Measurements from ENCODE around the gene TGOLN2. TPM values are rescaled to one million over a fixed set of nuclear protein-coding genes. Genes with fewer than 3 reads are reported as not detected.
A peak's percentile ranks its signal among the peaks of the same experiment; 100 is the strongest.

Gene TGOLN2
- total and polyA plus RNA-seq, 2 of the 13 experiments (the other 11 are each of a cell fraction or from before 2014, with no cell fraction given): 99.6 to 155 TPM

DNA sequence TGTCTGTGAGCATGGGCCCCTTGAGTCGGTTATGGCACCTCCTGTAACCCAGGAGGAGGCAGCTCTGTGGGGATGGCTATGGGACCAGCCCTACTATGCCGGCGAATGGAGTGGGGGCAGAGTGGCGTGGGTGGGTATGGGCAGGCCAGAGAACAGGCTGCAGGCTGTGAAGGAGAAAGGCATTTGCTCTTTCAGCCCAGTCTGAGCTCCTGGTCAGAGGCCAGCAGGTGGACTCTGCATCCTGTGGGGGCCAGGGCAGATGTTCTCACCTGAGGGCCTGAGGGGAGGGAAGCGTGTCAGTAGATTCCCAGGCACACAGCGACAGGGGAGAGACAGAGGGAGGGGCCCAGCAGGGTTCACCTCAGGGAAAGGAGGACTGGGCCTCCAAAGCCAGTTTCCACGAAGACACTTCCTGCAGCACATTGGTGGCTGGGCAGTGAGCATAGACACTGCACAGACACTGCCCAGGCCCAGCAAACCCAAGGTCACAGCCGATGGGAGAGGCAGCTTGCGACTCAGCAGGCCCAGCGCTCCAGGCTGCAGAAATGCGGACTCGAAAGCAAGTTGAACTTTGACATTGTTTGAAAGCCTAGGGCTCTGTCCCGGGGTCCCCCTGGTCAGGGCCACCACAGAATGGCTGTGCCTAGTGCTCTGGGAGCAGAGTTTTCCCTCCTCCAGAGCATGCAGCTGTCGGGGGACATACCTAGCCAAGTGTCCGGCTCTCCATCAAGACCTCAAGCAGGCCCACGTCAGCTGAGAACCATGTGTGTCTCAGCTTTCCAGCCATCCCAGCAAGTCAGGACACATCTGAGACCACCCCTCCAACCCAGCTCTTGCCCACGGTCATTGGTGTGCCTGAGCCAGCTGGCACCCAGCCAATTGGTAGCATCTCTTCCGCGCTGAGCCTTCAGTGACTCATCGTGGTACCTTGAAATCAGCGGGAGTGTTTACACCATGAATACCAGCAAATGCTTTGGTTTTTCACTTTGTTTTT, 53.8 kb downstream of the TGOLN2 start (continued):
- TF ChIP-seq, protein P1, sequence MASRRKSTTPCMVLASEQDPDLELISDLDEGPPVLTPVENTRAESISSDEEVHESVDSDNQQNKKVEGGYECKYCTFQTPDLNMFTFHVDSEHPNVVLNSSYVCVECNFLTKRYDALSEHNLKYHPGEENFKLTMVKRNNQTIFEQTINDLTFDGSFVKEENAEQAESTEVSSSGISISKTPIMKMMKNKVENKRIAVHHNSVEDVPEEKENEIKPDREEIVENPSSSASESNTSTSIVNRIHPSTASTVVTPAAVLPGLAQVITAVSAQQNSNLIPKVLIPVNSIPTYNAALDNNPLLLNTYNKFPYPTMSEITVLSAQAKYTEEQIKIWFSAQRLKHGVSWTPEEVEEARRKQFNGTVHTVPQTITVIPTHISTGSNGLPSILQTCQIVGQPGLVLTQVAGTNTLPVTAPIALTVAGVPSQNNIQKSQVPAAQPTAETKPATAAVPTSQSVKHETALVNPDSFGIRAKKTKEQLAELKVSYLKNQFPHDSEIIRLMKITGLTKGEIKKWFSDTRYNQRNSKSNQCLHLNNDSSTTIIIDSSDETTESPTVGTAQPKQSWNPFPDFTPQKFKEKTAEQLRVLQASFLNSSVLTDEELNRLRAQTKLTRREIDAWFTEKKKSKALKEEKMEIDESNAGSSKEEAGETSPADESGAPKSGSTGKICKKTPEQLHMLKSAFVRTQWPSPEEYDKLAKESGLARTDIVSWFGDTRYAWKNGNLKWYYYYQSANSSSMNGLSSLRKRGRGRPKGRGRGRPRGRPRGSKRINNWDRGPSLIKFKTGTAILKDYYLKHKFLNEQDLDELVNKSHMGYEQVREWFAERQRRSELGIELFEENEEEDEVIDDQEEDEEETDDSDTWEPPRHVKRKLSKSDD (CRISPR knock-in tag; IDR thresholded peaks at IDR 0.05; ENCODE audit: low read depth): no peak
- TF ChIP-seq, protein P2, sequence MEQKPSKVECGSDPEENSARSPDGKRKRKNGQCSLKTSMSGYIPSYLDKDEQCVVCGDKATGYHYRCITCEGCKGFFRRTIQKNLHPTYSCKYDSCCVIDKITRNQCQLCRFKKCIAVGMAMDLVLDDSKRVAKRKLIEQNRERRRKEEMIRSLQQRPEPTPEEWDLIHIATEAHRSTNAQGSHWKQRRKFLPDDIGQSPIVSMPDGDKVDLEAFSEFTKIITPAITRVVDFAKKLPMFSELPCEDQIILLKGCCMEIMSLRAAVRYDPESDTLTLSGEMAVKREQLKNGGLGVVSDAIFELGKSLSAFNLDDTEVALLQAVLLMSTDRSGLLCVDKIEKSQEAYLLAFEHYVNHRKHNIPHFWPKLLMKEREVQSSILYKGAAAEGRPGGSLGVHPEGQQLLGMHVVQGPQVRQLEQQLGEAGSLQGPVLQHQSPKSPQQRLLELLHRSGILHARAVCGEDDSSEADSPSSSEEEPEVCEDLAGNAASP (CRISPR knock-in tag; IDR thresholded peaks at IDR 0.05; ENCODE audit: borderline replicate concordance): peak; percentile 42; the same call in 1 of the 2 replicates
- TF ChIP-seq, protein P3, sequence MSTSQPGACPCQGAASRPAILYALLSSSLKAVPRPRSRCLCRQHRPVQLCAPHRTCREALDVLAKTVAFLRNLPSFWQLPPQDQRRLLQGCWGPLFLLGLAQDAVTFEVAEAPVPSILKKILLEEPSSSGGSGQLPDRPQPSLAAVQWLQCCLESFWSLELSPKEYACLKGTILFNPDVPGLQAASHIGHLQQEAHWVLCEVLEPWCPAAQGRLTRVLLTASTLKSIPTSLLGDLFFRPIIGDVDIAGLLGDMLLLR (CRISPR knock-in tag; IDR thresholded peaks at IDR 0.05): 0 out of 2 replicates have a peak, but pooled peaks have one; percentile 37
- no peak for TF ChIP-seq ZNF264 (CRISPR knock-in tag; IDR thresholded peaks at IDR 0.05)
- 0 out of 2 replicates have a peak, but pooled peaks have one; percentile 47 for TF ChIP-seq ZMYM2 (CRISPR knock-in tag; IDR thresholded peaks at IDR 0.05)
- TF ChIP-seq TCF12 (IDR thresholded peaks at IDR 0.05): no peak
- TF ChIP-seq TCF12 (CRISPR knock-in tag; IDR thresholded peaks at IDR 0.05): 0 out of 2 replicates have a peak, but pooled peaks have one; percentile 26
- no peak for TF ChIP-seq SMAD3 (CRISPR knock-in tag; IDR thresholded peaks at IDR 0.05)
- TF ChIP-seq, protein P4, sequence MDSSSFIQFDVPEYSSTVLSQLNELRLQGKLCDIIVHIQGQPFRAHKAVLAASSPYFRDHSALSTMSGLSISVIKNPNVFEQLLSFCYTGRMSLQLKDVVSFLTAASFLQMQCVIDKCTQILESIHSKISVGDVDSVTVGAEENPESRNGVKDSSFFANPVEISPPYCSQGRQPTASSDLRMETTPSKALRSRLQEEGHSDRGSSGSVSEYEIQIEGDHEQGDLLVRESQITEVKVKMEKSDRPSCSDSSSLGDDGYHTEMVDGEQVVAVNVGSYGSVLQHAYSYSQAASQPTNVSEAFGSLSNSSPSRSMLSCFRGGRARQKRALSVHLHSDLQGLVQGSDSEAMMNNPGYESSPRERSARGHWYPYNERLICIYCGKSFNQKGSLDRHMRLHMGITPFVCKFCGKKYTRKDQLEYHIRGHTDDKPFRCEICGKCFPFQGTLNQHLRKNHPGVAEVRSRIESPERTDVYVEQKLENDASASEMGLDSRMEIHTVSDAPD (CRISPR knock-in tag; IDR thresholded peaks at IDR 0.05): 0 out of 2 replicates have a peak, but pooled peaks have one; percentile 63
- no peak for TF ChIP-seq ZNF598 (CRISPR knock-in tag; IDR thresholded peaks at IDR 0.05; ENCODE audit: borderline replicate concordance)
- TF ChIP-seq ATF1 (CRISPR knock-in tag; IDR thresholded peaks at IDR 0.05): no peak
- no peak for TF ChIP-seq RBM39 (IDR thresholded peaks at IDR 0.05; ENCODE audit: low read depth, low read length, poor library complexity, severe bottlenecking)
- TF ChIP-seq, protein P5, sequence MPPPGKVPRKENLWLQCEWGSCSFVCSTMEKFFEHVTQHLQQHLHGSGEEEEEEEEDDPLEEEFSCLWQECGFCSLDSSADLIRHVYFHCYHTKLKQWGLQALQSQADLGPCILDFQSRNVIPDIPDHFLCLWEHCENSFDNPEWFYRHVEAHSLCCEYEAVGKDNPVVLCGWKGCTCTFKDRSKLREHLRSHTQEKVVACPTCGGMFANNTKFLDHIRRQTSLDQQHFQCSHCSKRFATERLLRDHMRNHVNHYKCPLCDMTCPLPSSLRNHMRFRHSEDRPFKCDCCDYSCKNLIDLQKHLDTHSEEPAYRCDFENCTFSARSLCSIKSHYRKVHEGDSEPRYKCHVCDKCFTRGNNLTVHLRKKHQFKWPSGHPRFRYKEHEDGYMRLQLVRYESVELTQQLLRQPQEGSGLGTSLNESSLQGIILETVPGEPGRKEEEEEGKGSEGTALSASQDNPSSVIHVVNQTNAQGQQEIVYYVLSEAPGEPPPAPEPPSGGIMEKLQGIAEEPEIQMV (CRISPR knock-in tag; IDR thresholded peaks at IDR 0.05; ENCODE audit: low read depth): peak; percentile 71; the same call in 1 of the 2 replicates
- peak; percentile 88; the same call in 1 of the 2 replicates for TF ChIP-seq ZSCAN29 (CRISPR knock-in tag; conservative IDR thresholded peaks at IDR 0.05)
- TF ChIP-seq CAMTA2 (CRISPR knock-in tag; IDR thresholded peaks at IDR 0.05; ENCODE audit: borderline replicate concordance): 0 out of 2 replicates have a peak, but pooled peaks have one; percentile 79
- no peak for TF ChIP-seq SNAI1 (CRISPR knock-in tag; IDR thresholded peaks at IDR 0.05; ENCODE audit: borderline replicate concordance)
- TF ChIP-seq ZFAT (CRISPR knock-in tag; conservative IDR thresholded peaks at IDR 0.05): no peak
- TF ChIP-seq ZC3H13 (CRISPR knock-in tag; IDR thresholded peaks at IDR 0.05): no peak
- TF ChIP-seq DPF2 (CRISPR knock-in tag; IDR thresholded peaks at IDR 0.05; ENCODE audit: borderline replicate concordance, low read depth): peak; percentile 61; the same call in 1 of the 2 replicates
- TF ChIP-seq MIER2 (CRISPR knock-in tag; IDR thresholded peaks at IDR 0.05): no peak

All from HepG2 (cell line).